ENCODE data around the gene GSTT2. TPM values are rescaled to one million over a fixed set of nuclear protein-coding genes. Genes with fewer than 3 reads are reported as not detected.
"Not testable (repeated sequence)": the region's sequence is repeated elsewhere in the genome, so short reads cannot be mapped to it uniquely, and the experiment has no call there.

The GSTT2 gene
- total and polyA plus RNA-seq, 2 donors (not counting 1 experiment from before 2014, with no cell fraction given) = not detected

- Histone ChIP-seq H3K27ac (ENCODE audit: low read length in 2 of 2) (no peak overlapping the region), H2AFZ (ENCODE audit: insufficient read depth, low read depth, low read length, poor library complexity, severe bottlenecking) (no peak overlapping the region), H3K4me1 (ENCODE audit: control insufficient read depth in 2 of 2, insufficient read depth in 2 of 2, low read length in 2 of 2) (no peaks in the 10 kb centered on the region), H3K36me3 (replicated peaks in 1 of 2; ENCODE audit: control extremely low read depth in 1 of 2, control insufficient read depth in 1 of 2, extremely low read depth in 1 of 2, insufficient read depth in 2 of 2, low read length in 1 of 2) (no peaks in the 10 kb centered on the region), H3K9me3 (ENCODE audit: control extremely low read depth in 1 of 3, control insufficient read depth in 2 of 3, insufficient read depth in 1 of 3, low read length in 2 of 3) (no peaks in the 10 kb centered on the region), H3K27me3 (replicated peaks in 1 of 4; ENCODE audit: control extremely low read depth in 1 of 4, control insufficient read depth in 3 of 4, insufficient read depth in 4 of 4, low read length in 3 of 4) (no peaks in the 10 kb centered on the region), H3K79me2 (ENCODE audit: control insufficient read depth, insufficient read depth, low read length) (no peaks in the 10 kb centered on the region), H4K20me1 (ENCODE audit: control insufficient read depth, insufficient read depth, low read length, poor library complexity, severe bottlenecking) (no peaks in the 10 kb centered on the region), H3K9ac (ENCODE audit: low read length) (no peak overlapping the region), H3K4me3 (ENCODE audit: control extremely low read depth in 1 of 5, extremely low read depth in 1 of 5, insufficient read depth in 1 of 5, low read depth in 2 of 5, low read length in 4 of 5) (no peak overlapping the region), H3K4me2 (replicated peaks; ENCODE audit: low read depth, low read length, poor library complexity, severe bottlenecking) (no peak overlapping the region)
- Mint-ChIP-seq H3K9me3 (ENCODE audit: insufficient read depth) (no peaks in the 10 kb centered on the region), H3K27me3 (no peaks in the 10 kb centered on the region), H3K4me3 (no peak overlapping the region), H3K4me1 (no peaks in the 10 kb centered on the region), H3K27ac (no peak overlapping the region)
- 74% methylated on average over 3 of the region's 3 CpGs for WGBS (ENCODE audit: insufficient coverage)
- ChIA-PET POLR2A (no interaction called here), CTCF (interaction anchor here (0.6 kb wide), 1 partner anchor 51 kb away, joined by 3 read pairs; no protein-coding TSS in a partner anchor)
- no peak for ATAC-seq (ENCODE audit: low read depth)
- TF ChIP-seq CTCF (IDR thresholded peaks at IDR 0.05) (no peak), EZH2 (IDR thresholded peaks at IDR 0.05; ENCODE audit: borderline replicate concordance, insufficient read depth, low read depth, low read length, poor library complexity, severe bottlenecking) (no peak)
- intact Hi-C loops (cut with micrococcal nuclease) = no loop called here
- DNase-seq = no peak
Observed at GRCh38 chr22:23939017-23939357, 40.9 kb upstream of the GSTT2 start.

- WGBS (ENCODE audit: insufficient coverage) = no CpG with 5 or more reads among the region's 14 CpGs
- not testable (repeated sequence) for H3K36me3 ChIP-seq (replicated peaks in 1 of 2; ENCODE audit: control extremely low read depth in 1 of 2, control insufficient read depth in 1 of 2, extremely low read depth in 1 of 2, insufficient read depth in 2 of 2, low read length in 1 of 2)
Observed at GRCh38 chr22:23940166-23940565, 39.8 kb upstream of the GSTT2 start.

GRCh38 chr22:23947391-23947790 is 32.5 kb upstream of the GSTT2 start:
- H3K27ac ChIP-seq (ENCODE audit: low read length in 2 of 2); intact Hi-C loops (cut with micrococcal nuclease); H3K27me3 ChIP-seq (replicated peaks in 1 of 4; ENCODE audit: control extremely low read depth in 1 of 4, control insufficient read depth in 3 of 4, insufficient read depth in 4 of 4, low read length in 3 of 4); ATAC-seq (ENCODE audit: low read depth); H3K9me3 ChIP-seq (ENCODE audit: control extremely low read depth in 1 of 3, control insufficient read depth in 2 of 3, insufficient read depth in 1 of 3, low read length in 2 of 3); H3K27me3 Mint-ChIP-seq; H3K79me2 ChIP-seq (ENCODE audit: control insufficient read depth, insufficient read depth, low read length); H3K4me3 ChIP-seq (ENCODE audit: control extremely low read depth in 1 of 5, extremely low read depth in 1 of 5, insufficient read depth in 1 of 5, low read depth in 2 of 5, low read length in 4 of 5); POLR2A ChIA-PET; H3K4me1 Mint-ChIP-seq; H3K36me3 ChIP-seq (replicated peaks in 1 of 2; ENCODE audit: control extremely low read depth in 1 of 2, control insufficient read depth in 1 of 2, extremely low read depth in 1 of 2, insufficient read depth in 2 of 2, low read length in 1 of 2); H2AFZ ChIP-seq (ENCODE audit: insufficient read depth, low read depth, low read length, poor library complexity, severe bottlenecking); H3K27ac Mint-ChIP-seq; CTCF ChIA-PET; H3K9me3 Mint-ChIP-seq (ENCODE audit: insufficient read depth); H4K20me1 ChIP-seq (ENCODE audit: control insufficient read depth, insufficient read depth, low read length, poor library complexity, severe bottlenecking); H3K4me2 ChIP-seq (replicated peaks; ENCODE audit: low read depth, low read length, poor library complexity, severe bottlenecking); H3K4me3 Mint-ChIP-seq; H3K4me1 ChIP-seq (ENCODE audit: control insufficient read depth in 2 of 2, insufficient read depth in 2 of 2, low read length in 2 of 2); H3K9ac ChIP-seq (ENCODE audit: low read length); DNase-seq: not testable (repeated sequence)
- no CpG with 5 or more reads among the region's 3 CpGs for WGBS (ENCODE audit: insufficient coverage)

More at GRCh38 chr22:23940166-23940565, 39.8 kb upstream of the GSTT2 start:
- H3K4me2 ChIP-seq (replicated peaks; ENCODE audit: low read depth, low read length, poor library complexity, severe bottlenecking); H3K4me1 Mint-ChIP-seq; H3K27me3 Mint-ChIP-seq; H3K27ac Mint-ChIP-seq; CTCF ChIA-PET; H3K9me3 Mint-ChIP-seq (ENCODE audit: insufficient read depth); H3K27me3 ChIP-seq (replicated peaks in 1 of 4; ENCODE audit: control extremely low read depth in 1 of 4, control insufficient read depth in 3 of 4, insufficient read depth in 4 of 4, low read length in 3 of 4); H3K4me3 Mint-ChIP-seq; H3K4me3 ChIP-seq (ENCODE audit: control extremely low read depth in 1 of 5, extremely low read depth in 1 of 5, insufficient read depth in 1 of 5, low read depth in 2 of 5, low read length in 4 of 5); H3K27ac ChIP-seq (ENCODE audit: low read length in 2 of 2); POLR2A ChIA-PET; DNase-seq; H3K9me3 ChIP-seq (ENCODE audit: control extremely low read depth in 1 of 3, control insufficient read depth in 2 of 3, insufficient read depth in 1 of 3, low read length in 2 of 3); H2AFZ ChIP-seq (ENCODE audit: insufficient read depth, low read depth, low read length, poor library complexity, severe bottlenecking); H3K4me1 ChIP-seq (ENCODE audit: control insufficient read depth in 2 of 2, insufficient read depth in 2 of 2, low read length in 2 of 2); H4K20me1 ChIP-seq (ENCODE audit: control insufficient read depth, insufficient read depth, low read length, poor library complexity, severe bottlenecking); H3K79me2 ChIP-seq (ENCODE audit: control insufficient read depth, insufficient read depth, low read length); ATAC-seq (ENCODE audit: low read depth); H3K9ac ChIP-seq (ENCODE audit: low read length); intact Hi-C loops (cut with micrococcal nuclease): not testable (repeated sequence)

Data from B cell (primary cell).